HG03196 (cell line): Measurements from ENCODE around the gene CRYBA1.

Experiments
- ATAC-seq: cut with Tn5 transposase; IDR thresholded peaks from one replicate; pipeline ENCODE4 v1.9.1; 2021; ENCODE audit not compliant: unreplicated experiment

CRYBA1 gene

DNA sequence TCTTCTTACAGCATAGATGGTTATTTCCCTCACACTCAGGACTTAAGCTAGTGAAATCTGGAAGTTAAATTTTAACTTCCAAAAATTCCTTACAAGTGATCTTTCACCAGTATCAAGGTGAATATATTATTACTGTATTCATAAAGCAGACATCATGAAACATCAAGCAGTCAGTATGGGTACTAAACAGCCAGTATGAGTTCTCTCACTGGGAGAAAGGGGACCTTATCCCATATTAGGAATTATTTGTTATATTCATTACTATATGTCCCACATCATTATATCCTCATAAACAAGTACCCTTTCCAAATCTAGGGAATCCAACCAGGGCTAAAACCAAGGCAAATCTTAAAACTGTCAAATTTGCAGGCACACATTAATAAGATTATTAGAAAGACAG lies 32.0 kb downstream of the CRYBA1 start:
- ATAC-seq = no peak

DNA sequence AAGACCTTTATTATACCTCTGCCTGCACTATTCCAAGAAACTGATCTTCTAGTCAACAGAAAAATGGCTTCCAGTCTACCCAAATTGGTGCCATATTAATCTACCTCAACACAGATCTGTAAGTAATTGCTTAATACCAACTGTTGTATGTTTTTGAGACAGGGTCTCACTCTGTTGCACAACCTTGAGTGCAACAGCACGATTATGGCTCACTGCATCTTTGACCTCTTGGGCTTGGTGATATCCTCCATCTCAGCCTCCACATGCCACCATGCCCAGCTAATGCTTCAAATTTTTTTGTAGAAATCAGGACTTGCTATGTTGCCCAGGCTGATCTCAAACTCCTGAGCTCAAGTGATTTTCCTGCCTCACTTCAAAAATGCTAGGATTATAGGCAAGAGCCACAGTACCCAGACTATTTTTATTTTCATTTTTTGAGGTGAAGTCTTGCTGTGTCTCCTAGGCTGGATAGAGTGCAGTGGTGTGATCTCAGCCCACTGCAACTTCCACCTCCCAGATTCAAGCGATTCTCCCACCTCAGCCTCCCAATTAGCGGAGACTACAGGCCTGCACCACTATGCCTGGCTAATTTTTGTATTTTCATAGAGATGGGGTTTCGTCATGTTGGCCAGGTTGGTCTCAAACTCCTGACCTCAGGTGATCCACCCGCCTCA lies 32.9 kb downstream of the CRYBA1 start:
- ATAC-seq = no peak

DNA sequence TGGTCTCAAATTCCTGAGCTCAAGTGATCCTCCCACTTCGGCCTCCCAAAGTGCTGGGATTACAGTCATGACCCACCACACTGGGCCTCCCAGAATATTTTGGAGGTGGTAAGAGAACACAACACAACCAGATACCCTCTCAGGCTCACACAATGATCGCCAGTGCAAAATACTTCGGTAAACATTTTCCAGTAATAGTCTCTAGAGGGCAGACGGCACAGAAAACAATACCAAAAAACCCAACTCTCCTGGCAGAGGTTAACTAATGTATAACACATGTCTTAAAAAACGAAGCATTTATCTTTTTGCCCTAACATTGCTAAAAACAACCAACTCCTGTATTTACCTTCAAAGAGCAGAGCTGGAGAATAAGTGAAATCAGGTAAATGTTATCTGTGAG lies 36.8 kb downstream of the CRYBA1 start:
- no peak for ATAC-seq

DNA sequence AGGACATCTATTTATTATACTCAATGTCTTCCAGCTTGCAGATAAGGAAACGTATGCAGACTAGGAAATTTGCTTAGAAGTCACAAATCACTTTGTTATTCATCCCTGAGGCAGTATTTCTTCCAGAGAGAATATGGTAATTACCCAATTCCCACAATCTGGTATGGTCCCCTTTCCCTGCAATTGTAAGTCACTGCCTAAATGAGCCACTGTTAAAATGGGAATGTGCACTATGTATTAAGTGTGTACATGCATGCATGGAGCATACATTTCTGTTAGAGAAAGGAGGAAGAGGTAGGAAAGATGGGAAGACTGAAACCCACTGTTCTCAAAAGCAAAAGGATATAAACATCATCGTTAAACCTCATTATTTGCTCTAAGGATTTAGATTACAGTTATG lies 37.3 kb downstream of the CRYBA1 start:
- no peak for ATAC-seq

DNA sequence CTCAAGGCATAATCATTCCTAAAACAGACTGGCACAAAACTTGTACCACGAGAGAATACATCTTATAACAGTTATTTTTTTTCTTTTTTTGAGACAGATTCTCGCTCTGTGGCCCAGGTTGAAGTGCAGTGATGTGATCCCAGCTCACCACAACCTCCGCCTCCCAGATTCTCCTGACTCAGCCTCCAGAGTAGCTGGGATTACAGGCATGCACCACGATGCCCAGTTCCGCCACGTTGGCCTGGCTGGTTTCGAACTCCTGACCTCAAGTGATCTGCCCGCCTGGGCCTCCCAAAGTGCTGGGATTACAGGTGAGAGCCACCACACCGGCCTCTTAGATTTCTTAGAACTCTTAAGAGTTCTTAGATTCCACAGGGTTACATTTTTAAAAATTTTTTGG lies 43.2 kb downstream of the CRYBA1 start:
- no peak for ATAC-seq

DNA sequence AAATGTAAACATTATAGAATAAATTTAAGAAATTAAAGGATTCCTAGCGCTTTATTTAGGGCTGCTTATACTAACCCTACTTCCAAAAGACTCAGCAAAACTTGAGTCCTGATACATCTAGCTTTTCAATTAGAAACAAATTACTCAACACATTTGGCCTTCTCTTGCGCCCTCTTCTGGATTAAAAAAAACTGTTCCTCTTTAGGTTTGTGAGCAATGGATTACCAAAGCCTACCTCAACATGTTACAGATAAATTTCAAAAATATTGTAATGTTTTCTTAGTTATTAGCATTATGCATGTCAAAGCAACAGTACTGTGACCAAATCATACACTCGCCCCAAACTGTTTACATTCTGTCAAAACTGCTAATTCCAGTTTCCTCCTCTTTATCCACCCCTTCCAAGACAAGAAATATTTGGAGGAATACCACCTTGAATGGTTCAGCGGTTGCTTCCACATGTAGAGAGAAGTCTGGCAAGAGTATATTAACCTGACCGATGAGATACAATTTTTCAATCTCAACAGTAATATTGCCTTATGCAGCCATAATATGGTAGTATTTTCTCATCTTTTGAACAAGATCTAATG lies 44.6 kb downstream of the CRYBA1 start:
- ATAC-seq = no peak

DNA sequence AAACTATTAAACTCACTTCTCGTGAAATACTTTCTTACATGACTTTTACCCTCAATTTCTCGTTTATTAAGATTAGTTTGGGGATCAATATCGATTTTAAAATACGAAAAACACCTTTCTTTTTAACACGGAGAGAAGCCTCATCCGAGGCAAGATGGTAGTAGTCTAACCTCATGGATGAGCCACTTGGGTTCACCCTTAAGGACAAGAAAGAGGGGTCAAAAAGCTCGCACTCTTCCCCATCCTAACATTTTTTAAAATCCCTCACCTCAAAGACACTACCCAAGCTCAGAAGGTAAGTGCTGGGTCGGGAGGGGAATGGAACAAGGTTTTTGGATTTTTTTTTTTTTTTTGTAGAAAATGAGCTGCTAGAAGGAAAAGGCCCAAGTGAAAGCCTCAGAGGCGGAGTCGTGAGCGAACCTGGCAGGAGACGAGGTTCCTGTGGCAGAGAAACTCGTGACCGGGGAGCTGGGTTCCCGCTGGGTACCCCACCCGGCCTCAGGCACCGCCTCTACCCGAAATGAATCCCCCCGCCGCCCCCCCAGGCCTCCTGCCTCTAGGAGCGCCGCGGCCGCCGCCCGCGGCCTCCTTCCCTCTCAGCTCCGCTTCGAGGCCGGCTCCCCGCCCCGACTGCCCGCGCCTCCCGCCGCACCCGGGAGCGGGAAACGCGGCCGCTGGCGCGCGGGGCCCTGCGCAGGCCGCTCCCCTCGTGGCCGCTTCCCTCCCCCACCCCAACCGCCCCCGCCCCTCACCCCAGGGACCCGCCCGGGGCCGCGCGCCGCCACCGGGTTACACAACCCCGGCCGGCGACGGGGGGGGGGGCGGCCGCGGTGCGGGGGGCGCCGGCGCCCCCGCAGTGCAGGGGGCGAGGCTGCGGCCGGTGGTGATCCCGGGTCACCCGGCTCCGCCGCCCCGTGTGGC lies 45.7 kb downstream of the CRYBA1 start:
- no peak for ATAC-seq

DNA sequence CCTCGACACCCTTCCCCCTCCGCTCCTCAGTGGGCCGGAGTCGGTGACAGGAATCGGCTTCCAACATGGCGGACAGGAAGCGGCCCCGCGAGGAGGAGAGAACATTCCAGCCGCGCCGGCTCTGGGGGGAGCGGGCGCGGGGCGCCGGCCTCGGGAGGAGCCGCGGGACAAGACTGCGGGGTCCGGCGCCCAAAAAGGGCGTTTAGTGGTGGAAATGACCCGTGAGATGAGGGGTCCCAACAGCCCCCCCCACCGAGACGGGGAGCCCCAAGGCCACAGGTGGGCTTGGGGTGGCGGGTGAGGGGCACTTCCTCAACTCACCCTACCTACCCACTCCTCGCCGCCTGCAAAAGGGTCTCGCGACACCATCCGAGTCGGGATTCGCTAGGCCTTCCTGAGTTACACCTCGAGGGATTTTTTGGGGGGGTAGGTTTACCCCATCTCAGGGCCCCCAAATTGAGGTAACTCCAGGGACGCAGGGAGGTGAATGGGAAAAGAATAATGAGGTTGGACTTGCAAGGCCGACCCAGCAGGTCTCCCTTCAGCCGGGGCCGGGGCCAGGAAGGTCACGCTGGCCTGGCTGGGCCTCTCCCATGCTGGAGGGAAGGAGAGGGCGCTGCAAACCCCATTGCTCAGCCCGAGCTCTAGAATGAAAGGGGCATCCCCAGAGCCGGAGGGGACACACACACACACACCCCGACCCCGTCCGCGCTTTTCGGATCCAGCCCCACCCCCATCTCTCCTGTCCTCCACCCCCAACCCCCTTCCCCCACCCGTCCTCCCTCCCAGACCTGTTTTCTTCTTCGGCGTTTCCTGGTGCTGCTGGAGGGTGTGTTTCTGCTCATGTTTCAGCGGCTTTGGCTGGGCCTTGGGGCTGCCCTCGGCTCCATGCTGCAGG lies 46.6 kb downstream of the CRYBA1 start:
- ATAC-seq = peak; percentile 15

DNA sequence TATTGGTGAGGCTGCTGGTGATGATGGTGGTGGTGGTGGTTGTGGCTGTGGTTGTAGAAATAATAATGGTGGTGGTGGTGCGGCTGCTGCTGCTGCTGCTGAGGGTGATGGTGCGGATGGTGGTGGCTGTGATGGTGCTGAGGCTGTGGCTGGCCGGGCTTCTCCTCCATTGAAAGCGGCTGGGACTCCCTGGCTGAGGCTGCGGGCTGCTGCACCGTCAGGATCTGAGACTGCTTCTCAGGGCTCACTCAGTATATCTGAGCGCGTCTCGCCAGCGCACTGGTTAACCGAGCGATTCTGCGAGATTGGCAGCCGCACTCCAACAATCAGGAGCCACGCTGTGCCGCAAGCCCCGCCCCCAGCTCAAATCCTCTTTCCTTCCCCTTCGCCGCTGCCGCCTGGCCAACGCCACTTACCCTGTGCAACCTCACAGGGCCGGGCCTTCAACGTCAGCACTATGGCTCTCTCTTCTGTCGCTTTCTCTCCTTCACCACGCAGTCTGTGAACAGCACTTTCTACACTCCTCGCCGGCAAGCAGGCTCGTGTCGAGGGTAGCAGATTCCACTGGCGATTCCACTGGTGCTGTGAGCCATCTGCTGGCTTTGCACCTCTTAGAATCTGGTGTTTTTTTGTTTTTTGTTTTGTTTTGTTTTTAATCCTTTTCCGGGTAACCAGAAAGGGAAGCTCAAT lies 47.4 kb downstream of the CRYBA1 start, which contains the start of gene NUFIP2:
Gene NUFIP2 (minus strand): TSS at position 259 of the 690 bp plus-strand sequence. CDS start 89 bp downstream, at position 170.
- peak; percentile 84 for ATAC-seq

DNA sequence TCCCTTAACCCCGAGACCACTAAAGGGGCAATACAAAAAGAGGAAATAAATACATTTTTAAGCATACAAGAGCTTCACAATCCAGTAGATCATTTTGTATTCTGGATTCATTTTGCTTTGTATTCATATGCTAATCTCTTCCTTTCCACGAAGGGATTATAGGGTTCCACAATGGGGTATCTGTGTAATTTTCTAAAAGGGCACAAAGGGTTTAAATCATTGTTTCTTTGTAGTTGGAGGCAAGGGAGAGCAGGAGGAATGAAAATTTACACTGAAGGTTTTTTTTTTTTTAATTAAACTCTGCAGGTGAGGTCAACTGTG lies 47.9 kb downstream of the CRYBA1 start:
- ATAC-seq = no peak

DNA sequence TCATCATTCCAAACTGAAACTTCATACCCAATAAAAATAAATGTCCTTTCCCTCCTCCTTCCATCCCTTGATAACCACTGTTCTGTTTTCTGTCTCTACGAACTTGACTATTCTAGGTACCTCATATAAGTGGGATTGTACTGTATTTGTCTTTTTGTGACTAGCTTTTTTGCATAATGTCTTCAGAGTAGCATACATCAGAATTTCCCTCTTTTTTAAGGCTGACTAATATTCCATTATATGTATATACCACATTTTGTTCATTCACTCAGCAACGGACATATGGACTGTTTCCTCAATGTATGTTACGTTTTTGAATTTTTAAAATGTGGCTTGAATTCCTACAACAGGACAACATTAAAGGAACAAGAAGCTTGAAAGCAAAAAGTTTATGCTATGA lies 48.8 kb downstream of the CRYBA1 start:
- no peak for ATAC-seq

DNA sequence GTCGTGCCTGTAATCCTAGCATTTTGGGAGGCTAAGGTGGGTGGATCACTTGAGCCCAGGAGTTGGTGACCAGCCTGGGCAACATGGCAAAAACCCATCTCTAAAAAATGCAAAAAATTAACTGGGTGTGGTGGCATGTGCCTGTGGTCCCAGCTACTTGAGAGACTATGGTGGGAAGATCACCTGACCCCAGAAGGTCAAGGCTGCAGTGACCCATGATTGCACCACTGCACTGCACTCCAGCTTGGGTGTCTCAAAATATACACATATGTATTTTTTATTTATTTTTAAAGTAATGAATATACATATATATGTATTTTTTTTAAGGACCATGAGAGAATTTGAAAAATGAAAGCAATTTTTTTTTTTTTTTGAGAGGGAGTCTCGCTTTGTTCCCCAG lies 52.4 kb downstream of the CRYBA1 start:
- no peak for ATAC-seq

DNA sequence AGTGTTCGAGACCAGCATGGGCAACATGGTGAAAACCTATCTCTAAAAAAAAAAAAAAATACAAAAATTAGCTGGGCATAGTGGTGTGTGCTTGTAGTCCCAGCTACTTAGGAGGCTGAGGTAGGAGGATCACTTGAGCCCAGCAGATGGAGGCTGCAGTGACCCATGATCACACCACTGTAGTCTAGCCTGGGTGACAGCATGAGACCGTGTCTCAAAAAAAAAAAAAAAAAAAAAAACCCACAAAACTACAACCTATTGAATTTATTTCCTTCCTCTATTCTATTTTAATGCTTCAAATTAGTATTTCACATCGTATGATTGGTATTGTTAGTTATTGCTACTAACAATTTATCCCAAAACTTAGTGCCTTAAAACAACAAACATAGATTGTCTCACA lies 56.7 kb downstream of the CRYBA1 start:
- ATAC-seq = no peak
